NCI-H128 (cell line): ENCODE measurements around the gene PCP2.

Experiments used
- DNase-seq: peaks from one replicate; lab custom pipeline; 2025; ENCODE audit not compliant: unreplicated experiment; lab: John Stamatoyannopoulos, UW

Gene PCP2

DNA sequence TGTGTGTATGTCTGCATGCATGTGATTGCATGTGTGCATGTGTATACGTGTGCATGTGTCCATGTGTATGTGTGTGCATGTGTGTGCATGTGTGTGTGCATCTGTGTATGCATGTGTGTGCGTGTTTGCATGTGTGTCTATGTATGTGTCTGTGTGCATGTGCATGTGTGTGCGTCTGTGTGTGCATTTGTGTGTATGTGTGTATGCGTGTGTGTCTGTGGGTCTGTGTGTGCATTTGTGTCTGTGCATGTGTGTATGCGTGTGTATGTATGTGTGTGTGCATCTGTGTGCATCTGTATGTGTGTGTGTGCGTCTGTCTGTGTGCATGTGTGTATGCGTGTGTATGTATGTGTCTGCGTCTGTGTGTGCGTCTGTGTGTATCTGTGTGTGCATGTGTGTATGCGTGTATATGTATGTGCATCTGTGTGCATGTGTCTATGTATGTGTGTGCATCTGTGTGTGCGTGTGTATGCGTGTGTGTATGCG is 6.4 kb upstream of the PCP2 start:
- no peak for DNase-seq

DNA sequence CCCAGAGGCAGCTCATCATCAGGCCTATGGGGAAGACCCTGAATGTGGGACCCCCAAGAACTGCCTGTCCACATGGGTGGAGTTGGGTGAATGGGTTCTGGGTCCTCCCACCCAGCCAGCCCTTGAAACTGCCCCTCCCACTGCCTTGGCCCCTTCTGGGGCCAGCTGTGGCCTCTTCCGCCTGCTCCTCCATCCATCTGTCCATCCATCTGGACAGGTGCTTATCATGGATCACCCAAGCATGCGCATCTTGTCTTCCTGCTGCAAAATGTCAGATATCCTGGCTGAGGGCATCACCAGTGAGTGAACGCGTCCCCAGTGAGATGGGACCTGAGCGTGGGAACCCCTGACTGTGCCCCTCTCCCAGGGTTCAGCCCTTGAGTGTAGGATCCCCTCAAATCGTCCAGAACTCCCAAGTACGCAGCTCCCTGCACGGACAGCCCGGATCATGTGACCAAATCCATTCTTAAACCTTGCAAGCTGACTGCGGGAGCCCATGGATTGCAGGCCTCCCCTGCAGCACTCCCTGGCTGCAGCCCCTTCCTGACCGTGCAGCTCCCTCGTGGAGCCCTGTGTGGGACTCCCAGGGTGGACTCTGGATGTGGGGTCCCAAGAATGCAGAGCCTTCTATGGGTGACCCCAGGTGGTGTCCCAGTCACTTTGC is 5.4 kb upstream of the PCP2 start:
- DNase-seq = no peak

DNA sequence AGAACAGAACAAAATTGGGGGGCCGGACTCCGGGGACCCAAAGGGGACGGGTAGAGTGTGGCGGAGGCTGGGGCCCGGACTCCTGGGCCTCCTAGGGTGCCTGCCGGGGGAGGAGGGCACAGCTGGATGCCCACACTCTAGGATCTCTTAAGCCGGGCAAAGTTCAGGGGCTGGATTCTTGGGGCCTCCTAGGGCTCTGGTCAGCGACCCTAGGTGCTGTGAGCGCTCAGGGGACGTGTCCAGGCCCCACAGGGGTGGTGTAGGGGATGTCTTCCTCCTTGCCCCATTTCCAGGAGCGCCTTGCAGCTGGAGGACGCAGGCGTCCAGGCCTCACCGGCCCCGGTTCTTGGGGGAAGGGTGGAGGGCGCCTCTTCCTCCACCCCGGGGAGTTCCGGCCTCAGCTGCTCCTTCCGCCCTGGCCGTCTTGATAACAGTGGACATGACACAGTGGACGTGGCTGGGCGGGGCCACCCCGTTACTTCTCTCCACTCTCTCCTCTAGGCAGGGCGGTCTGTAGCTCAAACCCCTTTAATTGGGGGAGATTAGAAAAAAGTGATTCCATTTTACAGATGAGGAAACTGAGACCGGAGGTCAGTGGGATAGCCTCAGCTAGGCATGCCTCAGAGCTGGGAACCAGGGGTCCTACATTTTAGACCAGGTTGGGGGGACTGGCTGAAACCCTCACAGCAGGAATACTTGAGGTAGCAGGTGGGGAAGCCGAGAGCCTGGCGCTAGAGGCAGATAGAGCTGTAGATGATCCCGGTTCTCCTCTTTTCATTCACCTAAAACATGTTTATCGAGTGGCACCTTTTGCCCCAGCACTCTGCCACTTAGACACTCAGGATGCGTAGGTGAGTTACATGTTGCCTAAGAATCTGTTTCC is 4.1 kb upstream of the PCP2 start:
- no peak for DNase-seq

DNA sequence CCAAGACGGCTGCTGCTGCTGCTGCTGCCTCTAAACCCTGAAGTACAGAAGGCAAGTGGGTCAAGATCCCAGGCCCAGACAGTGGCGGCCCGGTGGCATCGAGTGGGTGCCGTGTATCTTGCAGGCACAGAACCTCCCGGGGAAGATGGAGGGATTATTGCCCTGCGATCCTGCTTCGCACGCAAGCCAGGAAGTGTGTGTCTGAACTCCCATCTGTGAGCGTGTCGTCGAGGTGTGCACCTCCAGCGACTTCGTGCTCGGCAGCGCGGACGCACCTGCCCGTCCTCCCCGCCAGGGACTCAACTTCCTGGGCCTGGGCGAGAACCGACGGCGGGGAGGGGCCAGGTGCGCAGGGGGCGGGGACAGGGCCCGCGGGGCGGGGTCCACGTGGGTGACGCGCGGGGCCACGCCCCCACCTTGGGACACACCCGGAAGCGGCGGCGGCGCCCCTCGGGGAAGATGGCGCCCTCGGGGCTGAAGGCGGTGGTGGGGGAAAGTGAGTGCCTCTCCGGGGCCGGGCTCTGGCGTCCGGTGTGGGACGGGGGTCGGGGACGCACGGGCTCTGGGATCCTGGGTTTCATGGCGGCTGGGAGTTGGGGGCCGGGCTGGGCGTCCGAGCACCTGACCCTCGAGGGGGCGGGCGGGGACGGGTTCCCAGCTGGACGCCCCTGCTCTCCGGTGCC is 3.3 kb upstream of the PCP2 start, which contains the start of gene STXBP2:
TSS of gene STXBP2 (plus strand) at position 420 of the 683 bp plus-strand sequence. CDS start at position 460, 40 bp downstream.
- peak; percentile 52 for DNase-seq

DNA sequence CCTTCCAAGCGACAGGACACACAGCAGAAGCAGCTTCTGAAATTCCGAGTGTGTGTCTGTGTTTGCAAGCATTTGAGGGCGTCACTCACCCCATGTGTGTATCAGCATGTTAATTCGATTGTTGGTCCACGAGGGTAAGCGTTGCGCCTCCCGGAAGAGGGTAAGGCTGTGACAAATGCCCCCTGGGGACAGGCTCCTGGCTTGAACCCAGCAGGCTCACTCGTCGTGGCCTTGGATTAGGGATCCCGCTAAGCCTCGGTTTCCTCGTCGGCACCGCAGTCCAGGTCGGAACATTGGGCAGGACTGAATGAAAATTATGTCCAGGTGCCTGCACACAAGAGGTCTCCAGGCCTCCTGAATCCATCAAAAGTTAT is 2.8 kb upstream of the PCP2 start:
- no peak for DNase-seq

DNA sequence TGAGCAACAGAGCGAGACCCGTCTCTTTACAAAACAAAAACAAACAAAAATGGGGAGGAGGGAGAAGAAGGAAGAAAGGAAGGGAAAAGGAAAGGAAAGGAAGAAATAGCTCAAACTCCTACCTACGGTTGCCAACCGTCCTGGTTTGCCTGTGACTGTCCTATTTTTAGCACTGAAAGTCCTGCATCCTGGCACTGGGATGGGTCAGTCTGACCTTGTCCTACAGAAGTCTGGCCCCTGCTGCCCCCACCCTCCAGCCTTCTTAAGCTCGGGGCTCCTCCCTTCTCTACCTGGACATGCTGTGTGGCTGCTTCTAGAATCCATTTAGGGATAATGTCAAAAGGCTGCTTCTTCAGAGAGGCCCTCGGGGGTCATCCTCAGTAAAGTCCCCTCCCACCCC is 2.2 kb upstream of the PCP2 start:
- no peak for DNase-seq

DNA sequence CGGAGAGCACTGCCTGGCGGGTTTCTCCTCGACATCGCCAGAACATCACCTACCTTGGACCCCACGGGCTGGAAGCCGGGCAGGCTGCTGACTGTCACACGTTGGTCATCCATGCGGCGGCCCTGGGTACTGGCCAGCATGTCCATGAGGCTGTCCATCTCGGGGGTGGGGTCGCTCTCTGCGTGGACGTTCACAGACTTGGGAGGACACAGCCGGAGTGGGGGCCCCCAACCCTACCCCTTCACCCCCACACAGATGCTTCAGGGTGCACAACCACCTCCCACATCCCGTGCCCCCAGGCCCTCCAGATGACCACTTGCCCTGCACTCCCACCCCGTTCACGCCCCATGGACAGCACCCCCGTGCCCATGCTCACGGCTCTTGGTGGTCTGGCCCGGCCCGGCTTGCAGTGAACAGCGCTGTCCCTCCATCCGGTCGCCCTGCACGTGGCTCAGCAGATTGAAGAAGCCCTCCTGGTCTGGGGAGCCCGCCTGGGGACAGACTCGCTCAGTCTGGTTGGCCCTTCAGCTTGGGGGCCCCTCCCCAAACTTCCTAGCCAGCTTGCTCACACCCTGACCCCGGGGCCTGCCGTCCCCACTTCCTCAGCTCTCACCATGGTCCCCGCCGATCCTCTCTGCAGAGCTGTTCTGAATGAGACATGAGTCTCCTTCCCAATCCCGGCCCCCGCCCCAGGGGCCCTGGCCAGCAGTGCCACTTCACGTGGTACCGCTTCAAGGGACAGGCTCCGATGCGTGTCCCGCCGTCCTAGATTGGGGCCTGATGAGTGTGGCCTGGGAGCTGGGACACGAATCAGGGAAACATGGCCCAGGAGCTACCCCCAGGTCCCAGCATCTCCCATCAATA is 947 bp downstream of the PCP2 start:
- DNase-seq = no peak

DNA sequence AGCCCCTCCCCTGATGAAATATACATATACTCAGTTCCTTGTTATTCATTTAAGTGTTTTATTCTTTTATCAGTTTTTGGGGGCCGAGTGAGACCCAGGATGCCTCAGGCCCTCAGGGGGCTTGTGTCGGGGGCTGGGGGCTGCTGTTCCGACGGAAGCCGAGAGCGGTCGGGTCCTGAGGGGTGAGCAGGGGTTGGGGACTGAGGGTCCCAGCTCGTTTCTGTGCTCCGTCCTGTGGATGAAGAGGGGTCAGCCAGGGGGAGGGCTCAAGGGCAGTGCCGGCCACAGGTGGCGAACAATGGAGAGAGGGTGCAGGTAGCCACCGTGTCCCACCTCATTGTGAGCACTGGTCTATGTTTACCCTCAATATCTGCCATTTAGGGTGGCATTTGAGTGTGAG is 1.9 kb downstream of the PCP2 start:
- DNase-seq = no peak

DNA sequence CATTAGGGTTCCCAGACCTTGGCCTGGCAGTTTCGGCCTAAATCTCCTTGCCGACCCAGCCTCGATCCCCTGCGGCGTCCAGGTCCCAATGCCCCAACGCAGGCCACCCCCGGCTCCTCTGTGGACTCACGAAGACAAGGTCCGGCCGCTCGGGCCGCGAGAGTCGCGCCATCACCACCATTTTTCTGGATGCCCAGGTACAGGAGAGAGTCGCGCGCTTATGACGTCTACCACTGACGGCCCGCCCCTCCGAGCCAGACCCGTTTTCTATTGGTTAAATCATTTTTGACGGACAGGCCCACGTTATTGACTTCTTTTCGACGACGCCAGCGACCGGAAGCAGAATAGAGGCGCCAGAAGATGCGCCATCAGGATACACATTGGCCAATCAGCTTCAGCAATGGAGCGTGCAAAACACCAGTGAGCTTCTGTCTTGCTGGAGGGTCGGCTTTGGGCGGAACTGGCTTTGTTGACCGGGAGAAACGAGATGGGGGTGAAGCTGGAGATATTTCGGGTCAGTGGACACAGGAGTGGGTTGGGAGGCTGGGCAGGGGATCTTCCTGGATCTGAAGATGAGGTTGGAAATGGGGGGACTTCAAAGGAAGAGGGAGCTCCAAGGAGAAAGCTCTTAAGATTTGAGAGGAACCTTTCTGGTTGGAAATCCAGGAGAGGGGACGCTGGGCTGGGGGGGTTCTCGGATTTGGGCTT is 4.0 kb downstream of the PCP2 start, which contains the start of the genes PET100 and XAB2:
TSS of gene PET100 (plus strand) at position 447 of the 708 bp plus-strand sequence. CDS start at position 488, 41 bp downstream.
TSS of gene XAB2 (minus strand) at position 199 of the 708 bp plus-strand sequence. CDS start at position 181, 18 bp downstream.
- peak; percentile 96 for DNase-seq

DNA sequence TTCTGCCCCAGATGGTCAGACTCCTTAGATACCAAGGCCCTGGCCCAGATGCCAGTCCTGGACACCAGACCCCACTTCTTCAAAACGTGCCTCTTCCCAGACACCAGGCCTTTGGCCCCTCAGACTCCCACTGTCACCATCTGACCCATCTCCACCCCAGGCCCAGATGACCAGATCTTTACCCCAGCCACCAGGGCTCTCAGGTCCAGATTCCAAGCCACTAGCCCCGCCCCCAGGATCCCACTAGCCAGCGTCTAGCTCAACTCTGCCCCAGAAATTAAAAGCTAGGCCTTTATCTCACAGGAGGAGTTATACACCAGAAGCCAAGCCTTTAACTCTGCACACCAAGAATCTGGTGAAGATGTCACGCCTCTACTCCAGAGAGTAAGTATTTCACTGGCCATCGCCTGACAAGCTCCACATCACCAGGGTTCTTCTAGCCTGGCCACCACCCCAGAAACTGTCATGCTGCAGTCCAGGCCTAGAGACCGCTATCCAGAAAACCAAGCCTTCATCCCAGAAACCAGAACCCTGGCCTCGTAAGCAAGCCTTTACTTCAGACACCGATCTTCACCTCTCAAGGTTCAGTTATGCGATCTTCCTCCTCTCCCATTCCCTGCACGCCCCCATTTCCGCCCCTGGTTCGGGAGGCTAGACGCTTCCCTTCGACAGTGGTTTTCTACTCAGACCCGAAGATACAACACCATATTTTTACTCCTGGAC is 4.8 kb downstream of the PCP2 start:
- no peak for DNase-seq

DNA sequence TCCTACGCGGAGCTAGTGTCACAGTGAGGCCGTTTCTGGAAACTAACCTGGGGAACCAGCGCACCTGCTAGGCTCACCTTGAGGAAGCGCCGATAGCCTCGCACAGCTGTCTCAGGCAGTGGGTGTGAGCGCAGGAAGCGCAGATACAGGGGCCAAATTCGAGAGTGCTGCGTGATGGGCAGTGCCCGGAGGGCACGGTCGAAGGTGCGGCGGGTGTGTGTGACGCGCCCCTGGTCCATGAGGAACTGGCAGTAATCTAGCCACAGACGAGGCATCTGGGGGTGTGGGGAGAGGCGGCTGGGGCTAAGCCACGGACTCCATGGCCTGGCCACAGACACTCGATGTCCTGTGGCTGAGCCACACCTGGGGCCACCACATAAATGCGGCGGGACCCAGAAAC is 6.4 kb downstream of the PCP2 start:
- DNase-seq = no peak

DNA sequence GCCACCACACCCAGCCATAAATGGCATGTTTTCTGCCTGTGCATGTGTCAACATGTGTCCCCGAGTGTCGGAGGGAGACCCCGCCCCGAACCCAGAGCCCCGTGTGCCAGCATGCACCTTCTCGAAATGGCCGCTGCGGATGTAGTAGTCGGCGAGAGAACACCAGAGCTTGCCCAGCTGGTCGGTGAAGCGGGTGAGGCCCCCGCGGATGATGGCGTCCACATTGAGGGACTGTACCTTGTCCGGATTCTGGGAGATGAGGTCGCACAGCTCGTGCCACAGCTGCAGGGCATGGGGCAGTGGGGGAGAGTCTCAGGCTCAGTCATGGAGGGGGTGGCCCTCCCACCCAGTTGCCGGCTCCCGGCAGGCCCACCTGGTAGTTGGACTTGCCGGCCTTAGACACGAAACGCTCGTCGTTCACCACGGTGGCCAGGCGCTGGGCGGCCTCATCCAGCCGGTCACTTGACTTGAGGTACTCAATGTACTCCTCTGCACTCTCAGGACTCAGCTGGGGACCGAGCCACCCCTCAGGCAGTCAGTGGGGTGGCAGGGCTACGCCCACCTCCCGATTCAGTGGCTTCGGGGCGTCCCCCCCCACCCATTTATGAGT is 7.7 kb downstream of the PCP2 start:
- no peak for DNase-seq

DNA sequence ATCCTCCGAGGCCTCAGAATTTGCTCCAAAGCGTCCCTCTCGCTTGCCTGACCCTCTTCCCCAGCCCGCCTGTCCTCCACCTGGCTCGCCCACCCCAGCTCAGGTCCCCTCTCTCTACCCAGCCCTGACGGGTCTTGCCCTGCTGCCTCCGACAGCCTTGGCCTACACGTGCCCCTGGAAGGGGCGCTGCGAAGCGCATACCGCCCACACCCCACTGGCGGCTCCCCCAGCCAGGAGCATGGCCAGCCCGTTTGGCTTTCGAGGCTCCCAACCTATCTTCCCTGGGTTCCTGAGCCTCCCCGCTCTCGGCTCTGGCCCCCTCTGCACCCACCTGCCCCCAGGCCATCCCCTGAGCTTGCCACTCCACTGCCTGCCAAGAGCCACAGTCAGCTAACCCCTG is 8.7 kb downstream of the PCP2 start:
- DNase-seq = no peak

DNA sequence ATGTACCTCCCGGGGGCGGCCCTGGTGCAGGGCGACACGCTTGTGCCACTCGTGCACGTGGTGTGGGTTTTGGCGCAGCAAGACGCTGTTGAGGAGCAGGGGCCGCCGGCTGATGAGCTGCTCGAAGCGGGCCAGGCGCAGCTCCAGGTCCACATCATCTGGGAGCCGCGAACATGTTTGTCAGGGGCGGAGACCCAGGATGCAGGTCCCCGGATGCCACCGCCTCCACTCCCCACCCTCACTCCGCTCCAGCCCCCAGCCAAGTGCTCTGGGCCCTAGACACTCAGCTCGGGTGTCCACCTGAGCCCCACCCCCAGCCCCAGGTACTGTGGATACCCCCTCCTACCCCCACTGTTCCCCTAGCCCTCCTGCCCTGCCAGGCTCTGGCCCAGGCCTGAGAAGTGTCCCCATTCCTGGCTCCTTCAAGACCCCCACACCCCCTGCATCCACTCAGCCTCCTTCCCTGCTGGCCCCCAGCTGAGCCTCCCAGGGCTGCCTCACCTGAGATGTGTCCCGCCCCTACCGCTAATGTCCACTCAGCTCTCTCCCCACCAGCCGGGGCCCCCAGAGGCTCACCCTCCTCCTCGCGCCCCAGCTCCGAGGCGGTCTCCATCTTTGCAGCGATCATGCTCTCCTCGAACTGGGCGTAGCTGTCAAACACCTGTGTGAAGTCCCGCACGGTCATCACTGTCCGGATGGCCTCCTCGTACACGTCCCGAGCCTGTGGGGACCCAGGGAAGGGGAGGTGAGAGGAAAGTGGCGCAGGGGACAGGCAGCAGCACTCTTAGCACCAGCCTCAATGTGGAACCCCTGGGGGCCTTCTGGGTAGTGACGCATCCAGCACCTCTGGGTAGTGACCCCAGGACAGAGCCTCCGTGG is 9.6 kb downstream of the PCP2 start:
- no peak for DNase-seq

DNA sequence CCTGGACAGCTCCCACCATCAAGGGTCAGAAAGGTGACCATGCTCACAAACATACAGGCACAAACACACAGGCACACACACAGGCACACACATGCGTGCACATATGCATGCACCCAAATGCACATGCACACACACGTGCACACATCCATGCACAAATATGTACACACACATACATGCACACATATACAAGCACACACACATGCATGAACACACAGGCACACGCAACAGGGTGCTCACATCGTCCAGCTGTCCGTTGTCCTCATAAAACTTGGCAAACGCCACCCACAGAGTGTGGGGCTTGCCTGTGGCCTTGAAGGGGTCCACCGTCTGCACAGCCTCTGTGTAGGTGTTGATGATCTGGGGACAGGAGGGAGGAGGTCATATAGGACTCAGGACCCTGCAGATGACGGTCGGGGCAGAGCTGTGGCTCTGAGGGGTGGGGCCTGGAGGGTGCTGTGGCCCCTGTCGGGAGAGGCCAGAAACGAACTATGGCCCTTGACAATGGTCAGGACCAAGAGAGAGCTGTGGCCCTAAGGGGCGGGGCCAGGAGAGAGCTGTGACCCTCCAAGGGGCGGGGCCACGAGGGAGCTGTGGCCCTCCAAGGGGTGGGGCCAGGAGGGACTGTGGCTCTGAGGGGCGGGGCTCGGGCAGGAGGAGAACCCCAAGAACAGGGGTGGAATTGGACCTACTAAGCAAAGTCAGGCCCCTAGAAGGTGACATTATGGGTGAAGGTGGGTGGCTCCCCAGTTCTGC is 10.4 kb downstream of the PCP2 start:
- DNase-seq = no peak

DNA sequence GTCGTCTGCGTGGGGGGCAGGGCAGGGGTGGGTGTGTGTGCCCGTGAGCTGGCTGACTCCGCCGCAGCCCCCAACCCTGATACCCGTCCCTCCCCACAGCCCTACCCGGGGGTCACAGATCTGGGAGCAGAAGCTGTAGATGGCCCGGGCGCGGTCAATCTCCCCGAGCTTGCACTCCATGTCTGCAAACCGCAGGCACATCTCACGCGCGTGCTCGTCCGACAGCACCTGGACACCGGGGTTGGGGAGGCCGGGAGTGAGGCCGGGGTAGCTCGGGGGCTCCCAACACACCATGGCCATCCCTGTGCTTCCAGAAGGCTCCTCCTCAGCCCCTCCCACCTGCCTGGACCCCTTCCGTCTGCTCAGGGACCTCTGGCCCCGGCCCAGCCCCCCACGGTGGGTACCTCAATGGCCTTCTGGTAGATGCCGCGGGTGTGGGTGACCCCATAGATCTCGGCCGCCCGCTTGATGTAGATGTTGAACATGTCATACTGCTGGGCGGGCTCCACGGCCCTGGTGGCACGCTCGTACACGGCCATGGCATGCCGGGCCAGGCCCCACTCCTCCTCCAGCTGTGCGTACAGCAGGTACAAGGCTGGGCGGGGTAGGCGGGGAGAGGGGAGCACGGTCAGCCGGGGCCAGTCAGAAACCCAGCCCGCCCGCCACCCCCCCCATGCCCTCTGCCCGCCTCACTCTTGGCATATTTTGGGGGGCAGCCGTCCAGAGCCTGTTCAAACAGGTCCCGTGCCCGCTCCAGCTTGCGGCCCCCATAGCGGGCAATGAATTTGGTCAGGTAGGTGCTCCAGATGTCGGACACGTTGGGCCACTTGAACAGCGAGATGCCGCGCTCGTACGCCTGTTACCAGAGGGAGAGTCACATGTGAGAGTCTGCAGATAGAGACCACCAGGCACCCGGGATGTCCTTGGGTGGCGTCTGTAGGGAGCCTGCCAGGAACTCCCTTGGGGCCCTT is 12.8 kb downstream of the PCP2 start:
- no peak for DNase-seq
